ENCODE results near the gene ZFYVE28.
A peak's percentile ranks its signal among the peaks of the same experiment; 100 is the strongest.

Gene ZFYVE28

DNA sequence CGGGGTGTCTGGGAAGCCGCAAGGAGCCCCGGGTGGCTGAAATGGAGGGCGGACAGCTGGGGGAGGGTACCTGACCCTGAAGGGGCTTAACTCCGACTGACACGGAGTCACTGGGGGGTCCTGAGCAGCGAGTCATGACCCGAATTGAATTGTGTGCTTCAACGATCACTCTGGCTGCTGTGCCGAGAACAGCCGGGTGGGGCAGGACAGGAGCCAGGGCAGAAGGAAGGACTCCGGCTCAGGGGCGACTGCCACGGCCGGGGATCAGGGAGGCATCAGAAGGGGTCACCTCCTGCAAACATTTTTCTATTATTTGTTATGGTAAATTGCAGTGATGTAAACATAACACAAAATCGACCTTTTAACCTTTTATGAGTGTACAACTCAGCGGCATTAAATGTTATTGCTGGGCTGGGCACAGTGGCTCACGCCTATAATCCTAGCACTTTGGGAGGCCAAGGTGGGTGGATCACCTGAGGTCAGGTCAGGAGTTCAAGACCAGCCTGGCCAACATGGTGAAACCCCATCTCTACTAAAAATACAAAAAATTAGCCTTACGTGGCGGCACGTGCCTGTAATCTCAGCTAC lies 21.6 kb downstream of the ZFYVE28 start:
- DNase-seq (ENCODE audit: low spot score) = no peak

DNA sequence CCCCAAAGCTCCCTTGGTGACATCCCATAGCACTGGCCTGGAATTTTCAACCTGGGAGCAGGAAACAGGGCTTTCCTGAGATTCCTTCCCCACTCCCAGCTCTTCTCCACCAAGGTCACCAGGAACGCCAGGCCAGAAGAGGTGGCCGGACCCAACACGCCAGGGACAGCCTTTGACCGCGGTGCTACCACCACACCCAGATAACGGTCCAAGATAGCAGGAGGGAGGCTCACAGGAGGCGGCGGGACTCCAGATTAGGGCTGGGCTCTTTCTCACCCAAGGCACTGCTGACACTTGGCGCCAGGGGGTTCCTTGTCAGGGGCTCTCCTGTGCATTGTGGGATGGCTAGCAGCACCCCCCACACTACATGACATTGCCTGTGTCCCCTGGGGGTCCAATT lies 22.9 kb downstream of the ZFYVE28 start:
- DNase-seq (ENCODE audit: low spot score) = no peak
- TF ChIP-seq, protein P1, sequence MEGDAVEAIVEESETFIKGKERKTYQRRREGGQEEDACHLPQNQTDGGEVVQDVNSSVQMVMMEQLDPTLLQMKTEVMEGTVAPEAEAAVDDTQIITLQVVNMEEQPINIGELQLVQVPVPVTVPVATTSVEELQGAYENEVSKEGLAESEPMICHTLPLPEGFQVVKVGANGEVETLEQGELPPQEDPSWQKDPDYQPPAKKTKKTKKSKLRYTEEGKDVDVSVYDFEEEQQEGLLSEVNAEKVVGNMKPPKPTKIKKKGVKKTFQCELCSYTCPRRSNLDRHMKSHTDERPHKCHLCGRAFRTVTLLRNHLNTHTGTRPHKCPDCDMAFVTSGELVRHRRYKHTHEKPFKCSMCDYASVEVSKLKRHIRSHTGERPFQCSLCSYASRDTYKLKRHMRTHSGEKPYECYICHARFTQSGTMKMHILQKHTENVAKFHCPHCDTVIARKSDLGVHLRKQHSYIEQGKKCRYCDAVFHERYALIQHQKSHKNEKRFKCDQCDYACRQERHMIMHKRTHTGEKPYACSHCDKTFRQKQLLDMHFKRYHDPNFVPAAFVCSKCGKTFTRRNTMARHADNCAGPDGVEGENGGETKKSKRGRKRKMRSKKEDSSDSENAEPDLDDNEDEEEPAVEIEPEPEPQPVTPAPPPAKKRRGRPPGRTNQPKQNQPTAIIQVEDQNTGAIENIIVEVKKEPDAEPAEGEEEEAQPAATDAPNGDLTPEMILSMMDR (IDR thresholded peaks at IDR 0.05; ENCODE audit: extremely low read depth, missing control alignments) = no peak

More for the DNA sequence above, 21.6 kb downstream of the ZFYVE28 start:
- TF ChIP-seq, protein P1 (IDR thresholded peaks at IDR 0.05; ENCODE audit: extremely low read depth, missing control alignments) = no peak

DNA sequence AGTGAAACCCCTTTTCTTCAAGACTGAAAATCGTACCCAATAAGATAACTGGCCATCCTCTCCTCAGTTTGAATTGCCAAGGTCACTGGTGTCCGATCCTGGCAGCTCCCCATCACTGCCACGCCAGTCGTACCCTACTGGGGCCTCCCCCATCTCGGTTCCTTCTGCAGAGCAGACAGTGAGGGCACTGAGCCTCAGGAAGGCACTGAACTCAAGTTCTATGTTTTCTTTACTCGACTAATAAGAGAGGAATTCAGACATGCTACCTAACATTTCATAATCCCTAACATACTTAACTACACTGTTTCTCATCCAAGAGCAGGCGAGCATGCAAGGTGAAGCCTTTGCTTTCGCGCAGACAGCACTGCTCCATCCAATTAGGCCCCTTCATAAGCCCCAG lies 23.4 kb downstream of the ZFYVE28 start:
- DNase-seq (ENCODE audit: low spot score) = no peak
- TF ChIP-seq, protein P1 (IDR thresholded peaks at IDR 0.05; ENCODE audit: extremely low read depth, missing control alignments) = no peak

DNA sequence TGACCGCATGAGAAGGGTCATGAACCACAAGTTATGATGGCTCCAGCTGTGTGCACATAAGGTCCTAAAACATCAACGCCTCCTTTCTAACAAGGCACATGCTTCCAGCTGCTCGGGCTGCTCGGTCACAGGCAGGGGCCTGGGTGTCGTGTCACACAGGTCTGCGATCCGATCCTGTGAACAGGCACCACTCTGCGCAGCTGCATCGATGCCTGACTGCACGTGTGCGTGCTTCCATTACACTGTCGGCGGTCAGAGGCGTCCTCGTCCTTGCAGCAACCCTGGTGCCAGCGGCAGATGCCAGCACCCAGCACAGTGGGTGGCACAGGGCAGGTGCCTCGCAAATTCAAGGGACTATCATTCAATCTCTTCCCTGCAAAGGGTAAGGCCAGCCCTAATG lies 23.9 kb downstream of the ZFYVE28 start:
- TF ChIP-seq, protein P1 (IDR thresholded peaks at IDR 0.05; ENCODE audit: extremely low read depth, missing control alignments) = no peak
- DNase-seq (ENCODE audit: low spot score) = no peak

DNA sequence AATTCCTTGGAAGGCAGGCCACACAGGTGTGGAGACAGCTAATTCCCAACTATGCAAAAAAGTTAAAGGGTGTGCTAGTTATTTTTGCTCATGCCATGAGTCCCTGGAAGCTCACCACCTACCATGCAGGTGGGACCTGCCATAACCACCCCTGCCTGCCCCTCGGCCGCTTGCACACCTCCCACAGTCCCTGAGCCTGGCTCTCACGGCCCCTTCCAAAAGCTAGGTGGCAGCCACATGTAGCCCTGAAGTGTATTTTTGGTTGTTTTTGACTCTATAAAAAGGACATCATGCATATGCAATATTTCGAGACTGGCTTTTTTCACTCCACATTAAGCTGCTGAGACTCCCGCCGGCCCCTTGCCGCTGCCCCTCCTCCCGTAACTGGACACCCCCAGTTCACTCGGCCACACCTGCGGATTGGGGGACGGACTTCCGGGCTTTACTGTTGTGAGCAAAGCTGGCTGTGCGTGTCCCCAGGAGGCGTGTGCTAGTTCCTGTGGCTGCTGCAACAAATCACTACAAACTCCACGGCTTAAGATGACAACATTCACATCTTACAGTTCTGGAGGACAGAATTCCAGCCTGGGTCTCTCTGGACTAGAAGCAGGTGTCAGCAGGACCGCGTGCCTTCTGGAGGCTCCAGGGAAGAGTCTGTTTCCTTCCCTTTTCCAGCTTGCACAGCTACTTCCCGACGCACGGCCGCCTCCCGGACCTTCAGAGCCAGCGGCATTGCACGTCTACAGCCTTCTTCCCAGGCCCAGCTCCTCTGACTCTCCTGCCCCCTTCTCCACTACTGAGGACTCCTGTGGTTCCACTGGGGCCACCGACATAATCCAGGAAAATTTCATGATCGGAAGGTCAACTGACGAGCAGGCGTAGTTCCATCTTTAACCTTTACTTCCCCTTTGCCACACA lies 24.8 kb downstream of the ZFYVE28 start:
- DNase-seq (ENCODE audit: low spot score) = peak; percentile 73
- TF ChIP-seq, protein P1 (IDR thresholded peaks at IDR 0.05; ENCODE audit: extremely low read depth, missing control alignments) = no peak

DNA sequence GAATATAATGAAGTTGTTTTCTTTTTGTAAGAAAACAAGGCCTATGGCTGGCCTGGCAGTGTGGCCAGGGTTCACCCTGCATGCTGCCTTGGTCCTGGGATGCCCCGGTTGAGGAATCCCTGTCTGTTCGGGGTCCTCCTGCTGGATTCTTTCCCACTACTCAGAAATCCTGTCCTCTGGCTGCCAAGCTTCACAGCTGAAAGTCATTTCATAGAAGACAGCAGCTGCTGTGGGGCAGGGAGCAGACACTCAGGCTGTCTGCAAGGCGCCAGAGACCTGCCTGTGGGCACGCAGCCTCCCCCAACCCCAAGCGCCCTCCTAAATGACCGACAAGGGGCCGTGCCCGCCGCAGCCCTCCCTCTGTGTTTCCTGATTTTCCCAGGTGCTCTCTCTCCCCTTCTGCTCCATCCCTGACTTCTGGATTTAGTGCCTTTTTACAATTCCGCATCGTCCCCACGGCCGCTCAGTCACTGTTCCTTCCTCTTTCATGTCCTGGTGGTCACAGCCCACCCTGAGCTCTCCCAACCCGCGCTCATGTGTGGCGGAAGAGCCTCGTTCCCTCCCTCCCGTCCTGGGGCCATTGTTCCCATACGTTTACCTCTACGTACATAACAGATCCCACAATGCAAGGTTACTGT lies 27.5 kb downstream of the ZFYVE28 start:
- TF ChIP-seq, protein P1 (IDR thresholded peaks at IDR 0.05; ENCODE audit: extremely low read depth, missing control alignments) = no peak
- DNase-seq (ENCODE audit: low spot score) = no peak

DNA sequence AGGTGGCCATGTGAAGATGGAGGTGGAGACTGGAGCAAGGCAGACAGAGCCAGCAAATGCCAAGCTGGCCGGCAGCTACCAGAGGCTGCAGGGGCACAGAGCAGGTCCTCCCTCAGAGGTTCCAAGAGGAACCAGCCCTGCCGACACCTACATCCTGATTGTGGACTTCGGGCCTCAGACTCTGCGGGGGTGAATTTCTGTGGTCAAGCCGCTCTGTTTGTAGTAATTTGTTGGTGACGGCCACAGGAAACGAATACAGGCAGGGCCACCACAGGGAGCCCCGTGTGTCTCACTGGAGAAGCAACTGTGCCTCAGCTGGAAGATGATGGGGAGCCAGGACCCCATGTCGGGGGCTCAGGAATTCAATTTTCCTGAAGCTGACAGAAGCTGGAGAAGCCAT lies 28.3 kb downstream of the ZFYVE28 start:
- TF ChIP-seq, protein P1 (IDR thresholded peaks at IDR 0.05; ENCODE audit: extremely low read depth, missing control alignments) = no peak
- no peak for DNase-seq (ENCODE audit: low spot score)
